ENCODE measurements around the gene SLC45A1.

SLC45A1 gene

GRCh38 chr1:8334106-8334851 is 16.4 kb downstream of the SLC45A1 start:
- no peak for DNase-seq (ENCODE audit: low read depth in 2 of 3, low spot score in 2 of 3)

DNA sequence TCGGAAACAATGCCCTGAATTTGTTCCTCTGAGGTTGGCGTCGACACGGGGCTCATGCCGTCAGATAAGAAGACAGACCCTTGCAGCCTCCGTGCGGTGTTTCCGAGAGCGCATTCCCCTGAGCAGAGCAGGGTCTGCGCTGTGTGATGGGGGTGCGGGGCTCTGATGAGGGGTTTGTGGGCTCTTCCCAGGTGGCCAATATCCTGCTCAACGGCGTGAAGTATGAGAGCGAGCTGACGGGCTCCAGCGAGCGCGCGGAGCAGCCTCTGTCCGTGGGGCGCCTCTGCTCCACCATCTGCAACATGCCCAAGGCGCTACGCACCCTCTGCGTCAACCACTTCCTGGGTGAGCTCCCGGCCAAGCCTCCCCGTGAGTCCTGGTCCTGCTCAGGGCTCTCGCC is 17.3 kb downstream of the SLC45A1 start:
- DNase-seq (ENCODE audit: low read depth in 2 of 3, low spot score in 2 of 3), result no peak

GRCh38 chr1:8337776-8338525 is 20.0 kb downstream of the SLC45A1 start:
- DNase-seq (ENCODE audit: low read depth in 2 of 3, low spot score in 2 of 3), result no peak

- DNase-seq (ENCODE audit: low read depth in 2 of 3, low spot score in 2 of 3), result no peak
Observed at GRCh38 chr1:8338526-8339202, 20.8 kb downstream of the SLC45A1 start.

GRCh38 chr1:8339203-8339600 is 21.3 kb downstream of the SLC45A1 start:
- no peak for DNase-seq (ENCODE audit: low read depth in 2 of 3, low spot score in 2 of 3)

DNA sequence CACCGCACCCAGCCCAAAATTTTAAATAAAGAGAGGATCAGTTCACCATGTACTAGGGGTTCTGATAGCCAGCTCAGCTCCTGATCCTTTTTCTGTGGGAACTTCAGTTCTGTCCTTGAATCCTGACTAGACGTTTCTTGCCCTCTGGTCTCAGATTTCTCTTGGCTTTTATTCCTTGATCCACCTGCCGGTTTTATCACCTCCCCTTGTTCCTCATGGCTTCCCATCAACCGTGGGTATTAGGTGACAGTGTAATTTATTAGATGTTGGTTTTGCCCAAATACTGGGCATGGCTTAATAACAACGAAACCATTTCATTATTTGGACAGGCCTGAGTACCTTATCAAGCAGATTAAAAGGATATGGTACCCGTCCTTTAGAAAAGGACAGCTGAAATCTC is 22.5 kb downstream of the SLC45A1 start:
- no peak for DNase-seq (ENCODE audit: low read depth in 2 of 3, low spot score in 2 of 3)

DNA sequence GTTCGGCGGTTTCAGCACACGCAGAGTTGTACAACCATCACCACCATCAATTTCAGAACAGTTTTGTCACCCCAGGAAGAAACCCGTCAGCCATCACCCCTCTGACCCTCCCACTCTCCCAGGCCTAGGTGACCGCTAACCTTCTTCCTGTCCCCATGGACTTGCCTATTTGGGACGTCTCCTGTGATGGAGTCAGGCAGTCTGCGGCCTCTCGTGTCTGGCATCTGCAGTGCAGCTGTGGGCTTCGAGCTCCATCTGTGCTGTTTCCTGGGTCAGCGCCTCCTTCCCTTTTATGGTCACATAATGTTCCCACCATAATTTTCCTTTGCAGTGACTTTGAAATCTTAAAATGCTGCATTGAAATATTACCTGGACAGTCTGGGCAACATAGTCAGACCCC is 24.4 kb downstream of the SLC45A1 start:
- no peak for DNase-seq (ENCODE audit: low read depth in 2 of 3, low spot score in 2 of 3)

DNA sequence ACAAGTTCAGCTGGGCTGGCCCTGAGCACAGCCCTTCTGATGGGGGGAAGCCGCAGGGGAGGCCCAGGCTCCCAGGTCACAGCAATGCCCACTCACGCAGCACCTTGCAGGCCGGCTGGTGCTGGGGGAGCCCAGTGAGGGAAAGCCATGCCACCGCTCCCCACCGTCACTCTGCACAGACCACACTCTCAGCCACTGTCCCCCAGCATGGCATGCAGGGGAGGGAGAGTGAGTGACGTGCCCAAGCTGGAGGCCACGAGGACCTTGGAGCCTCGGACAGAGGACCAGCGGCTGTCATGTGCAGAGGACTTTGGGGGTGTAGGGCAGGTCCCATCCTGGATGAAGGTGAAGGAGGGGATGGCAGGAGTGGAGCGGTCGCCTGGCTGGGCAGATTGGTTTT is 25.1 kb downstream of the SLC45A1 start:
- no peak for DNase-seq (ENCODE audit: low read depth in 2 of 3, low spot score in 2 of 3)

DNA sequence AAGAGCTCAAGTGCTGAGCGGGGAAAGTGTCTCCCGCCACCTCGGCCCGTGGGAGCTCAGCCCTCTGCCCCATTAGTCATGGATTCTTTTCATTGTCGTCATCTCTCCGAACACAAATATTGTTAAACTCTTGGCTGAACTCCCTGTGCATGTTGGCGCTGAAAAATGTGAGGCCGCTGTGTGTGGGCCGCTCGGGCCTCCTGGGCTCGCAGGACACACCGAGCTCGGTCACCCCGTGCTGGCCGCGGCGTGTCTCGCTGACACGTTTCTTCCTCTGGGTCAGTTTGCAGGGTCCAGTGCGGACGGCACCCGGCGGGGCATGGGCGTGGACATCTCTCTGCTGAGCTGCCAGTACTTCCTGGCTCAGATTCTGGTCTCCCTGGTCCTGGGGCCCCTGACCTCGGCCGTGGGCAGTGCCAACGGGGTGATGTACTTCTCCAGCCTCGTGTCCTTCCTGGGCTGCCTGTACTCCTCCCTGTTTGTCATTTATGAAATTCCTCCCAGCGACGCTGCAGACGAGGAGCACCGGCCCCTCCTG is 25.6 kb downstream of the SLC45A1 start:
- DNase-seq (ENCODE audit: low read depth in 2 of 3, low spot score in 2 of 3), result no peak

GRCh38 chr1:8344893-8345507 is 27.1 kb downstream of the SLC45A1 start:
- DNase-seq (ENCODE audit: low read depth in 2 of 3, low spot score in 2 of 3), result no peak

- DNase-seq (ENCODE audit: low read depth in 2 of 3, low spot score in 2 of 3), result no peak
Observed at GRCh38 chr1:8345621-8346415, 27.9 kb downstream of the SLC45A1 start.

DNA sequence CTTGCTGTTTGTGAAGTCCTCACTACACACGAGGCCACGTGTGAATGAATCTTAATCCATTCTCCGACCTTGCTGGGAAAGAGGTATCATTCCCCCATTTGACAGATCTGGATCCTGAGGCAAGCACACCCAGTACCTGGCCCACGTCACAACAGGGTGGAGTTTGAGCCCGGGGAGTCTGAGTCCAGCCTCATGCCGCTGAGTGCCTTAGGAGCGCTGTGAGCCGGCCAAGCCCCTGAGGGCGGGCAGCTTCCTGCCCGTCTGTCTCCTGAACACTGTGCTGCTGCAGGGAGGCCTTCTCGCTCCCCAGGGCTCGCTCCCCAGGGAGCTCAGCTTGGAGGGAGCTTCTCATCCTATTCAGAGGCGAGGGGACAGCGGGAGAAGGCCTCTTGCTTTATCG is 29.7 kb downstream of the SLC45A1 start:
- DNase-seq (ENCODE audit: low read depth in 2 of 3, low spot score in 2 of 3), result no peak

DNA sequence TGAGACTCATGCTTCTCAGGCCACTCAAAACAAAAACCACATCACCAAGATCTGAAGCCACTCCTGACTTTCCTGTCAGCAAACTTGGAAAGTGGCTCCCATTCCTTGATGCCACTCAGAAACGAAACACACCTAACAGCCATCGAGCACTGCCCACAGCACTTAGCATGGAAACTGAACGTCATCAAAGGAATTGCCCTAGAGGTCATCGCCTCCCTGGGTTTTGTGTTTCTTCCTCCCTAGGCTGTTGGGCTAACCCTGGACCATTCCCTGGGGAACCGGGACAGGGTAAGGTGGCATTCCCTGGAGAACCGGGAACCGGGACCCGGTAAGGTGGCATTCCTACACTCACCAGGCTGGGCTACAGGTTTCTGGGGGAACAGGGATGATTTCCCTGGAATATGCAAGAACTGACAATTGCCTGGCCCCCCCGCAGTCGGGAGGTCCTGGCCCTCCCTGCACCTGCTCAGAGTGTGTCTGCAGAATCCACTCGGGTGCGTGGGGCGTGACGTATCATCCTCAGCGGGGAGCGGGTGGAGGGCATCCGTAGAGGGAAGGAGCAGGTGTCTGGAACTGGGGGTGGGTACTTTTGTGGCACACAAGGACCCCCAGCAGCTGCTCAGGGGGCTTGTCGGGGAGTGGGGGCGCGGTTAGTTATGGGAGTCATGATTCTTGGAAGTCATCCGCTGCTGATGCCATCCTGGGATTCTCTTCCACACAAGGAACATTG is 30.3 kb downstream of the SLC45A1 start:
- DNase-seq (ENCODE audit: low read depth in 2 of 3, low spot score in 2 of 3), result no peak

DNA sequence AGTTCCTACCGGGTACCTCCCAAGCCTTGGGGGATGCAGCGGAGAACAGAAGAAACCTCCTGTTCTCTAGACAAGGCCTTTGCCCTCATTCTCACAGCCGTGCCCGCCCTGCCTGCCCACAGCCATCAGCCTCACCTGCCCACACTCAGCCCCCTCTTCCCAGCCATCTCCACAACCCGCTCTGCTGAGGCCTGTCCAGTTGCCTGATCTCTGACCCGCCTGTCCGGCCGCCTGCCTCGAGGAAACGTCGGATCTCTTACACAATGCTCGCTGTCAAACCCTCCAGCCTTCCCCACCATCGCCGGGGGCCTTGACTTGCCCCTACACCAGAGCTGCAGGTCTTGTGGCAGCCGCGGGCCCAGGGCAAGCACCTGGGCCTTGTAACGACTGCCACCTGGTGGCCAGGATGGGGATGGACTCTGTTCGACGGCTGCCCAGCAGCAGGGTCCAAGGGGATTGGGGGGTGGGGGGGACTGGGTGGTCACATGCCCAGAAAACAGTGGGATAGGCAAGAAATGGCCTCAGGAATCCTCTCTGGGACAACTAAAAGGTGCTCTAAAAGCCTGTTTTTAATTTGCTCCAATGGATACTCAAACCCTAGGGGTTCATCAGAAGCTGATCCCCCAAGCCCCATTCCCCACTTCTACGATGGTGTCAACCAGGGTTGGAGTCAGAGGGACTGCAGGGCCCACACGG is 31.0 kb downstream of the SLC45A1 start:
- peak; percentile 15 to 43 (median 43) for DNase-seq (ENCODE audit: low read depth in 2 of 3, low spot score in 2 of 3)

GRCh38 chr1:8349473-8349865 is 31.6 kb downstream of the SLC45A1 start:
- no peak for DNase-seq (ENCODE audit: low read depth in 2 of 3, low spot score in 2 of 3)

DNA sequence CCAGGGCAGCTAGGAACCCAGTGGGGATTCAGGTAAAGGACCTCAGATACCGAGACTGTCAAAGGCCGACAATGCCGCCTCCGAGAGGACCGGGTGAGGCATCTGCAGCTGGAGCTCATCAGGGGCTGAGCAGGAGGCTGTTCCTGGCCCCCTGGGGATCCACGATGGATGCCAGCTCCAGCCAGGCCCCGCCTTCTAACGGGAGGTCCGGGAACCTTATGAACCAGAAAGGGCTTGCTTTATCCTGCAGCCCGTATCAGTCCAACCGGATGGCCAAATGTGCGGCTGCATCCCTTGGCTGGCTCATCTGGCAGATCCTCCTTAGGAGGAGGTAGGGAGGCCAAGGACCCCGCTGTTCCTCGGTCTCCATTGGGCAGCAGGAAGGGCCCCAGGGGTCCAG is 32.0 kb downstream of the SLC45A1 start:
- no peak for DNase-seq (ENCODE audit: low read depth in 2 of 3, low spot score in 2 of 3)

DNA sequence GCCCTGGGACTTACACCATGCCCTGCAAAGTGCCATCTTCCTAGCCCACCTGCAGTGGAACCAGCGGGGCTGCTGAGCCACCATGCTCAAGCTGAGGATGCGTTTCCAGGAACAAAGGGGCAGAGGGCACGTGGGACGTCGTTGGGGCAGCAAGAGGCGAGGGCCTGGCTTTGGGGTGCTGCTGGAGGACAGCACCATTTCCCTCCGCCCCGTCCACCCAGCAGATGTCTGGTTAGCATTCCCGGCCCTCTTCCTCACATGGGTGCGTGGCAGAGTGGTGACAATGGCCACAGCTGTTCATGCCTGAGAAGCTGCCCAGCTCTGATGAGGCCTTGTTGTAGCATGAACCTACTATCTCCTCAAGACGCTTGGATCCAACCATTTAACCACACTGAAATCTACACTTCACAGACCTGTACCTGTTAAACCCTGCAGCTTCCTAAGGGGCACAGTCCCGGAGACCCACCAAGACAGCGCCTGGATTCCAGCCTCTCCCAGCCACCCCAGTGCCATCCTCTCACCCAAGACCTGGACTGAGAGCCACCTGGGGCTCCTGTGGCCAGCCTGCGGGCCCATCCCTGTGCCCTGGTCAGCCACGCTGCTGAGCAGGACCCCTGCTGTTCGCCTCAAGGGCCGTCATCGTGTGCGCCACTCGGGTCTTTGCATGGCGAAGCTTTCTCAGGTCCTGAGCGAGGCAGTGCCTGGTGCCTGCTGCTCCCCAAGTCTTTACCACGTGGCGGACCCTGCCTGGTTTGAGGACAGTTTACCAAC is 33.2 kb downstream of the SLC45A1 start:
- no peak for DNase-seq (ENCODE audit: low read depth in 2 of 3, low spot score in 2 of 3)

- DNase-seq (ENCODE audit: low read depth in 2 of 3, low spot score in 2 of 3), result peak in 1 of 3 experiments; percentile 18
Observed at GRCh38 chr1:8351693-8352470, 34.0 kb downstream of the SLC45A1 start.
